Right forelimb (tissue), 1 donor: Measurements from ENCODE around the gene EREG.
"Not testable (repeated sequence)": the region's sequence is repeated elsewhere in the genome, so short reads cannot be mapped to it uniquely, and the experiment has no call there.

Experiments used
- DNase-seq: peaks from one replicate; pipeline ENCODE4 v3.0.0-alpha.2; 2018

Gene EREG

GRCh38 chr4:74364652-74365491 lies at the start of gene EREG:
TSS of gene EREG (plus strand) at chr4:74365145. CDS start at chr4:74365309, 164 bp downstream.
- no peak for DNase-seq

- DNase-seq = no peak
Observed at GRCh38 chr4:74315376-74315775, 49.6 kb upstream of the EREG start.

DNA sequence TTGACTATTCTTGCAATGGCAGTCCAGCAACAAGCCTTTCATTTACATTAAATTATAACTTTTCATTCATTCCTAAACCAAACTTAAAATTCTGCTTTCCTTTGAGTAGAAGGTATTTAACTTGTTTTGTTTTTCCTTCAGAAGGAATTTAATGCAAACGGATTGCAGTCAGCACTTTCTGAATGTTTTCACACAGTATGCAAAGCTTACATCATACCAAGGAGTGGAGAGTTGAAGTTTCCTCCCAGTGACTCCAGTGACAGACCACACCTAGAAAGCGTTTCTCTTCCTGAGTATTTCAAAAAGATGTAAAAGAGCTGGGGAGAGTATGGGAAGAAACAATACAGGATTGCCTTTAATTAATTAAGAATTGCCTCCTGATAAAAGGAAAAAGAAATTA lies 48.5 kb upstream of the EREG start:
- no peak for DNase-seq

DNA sequence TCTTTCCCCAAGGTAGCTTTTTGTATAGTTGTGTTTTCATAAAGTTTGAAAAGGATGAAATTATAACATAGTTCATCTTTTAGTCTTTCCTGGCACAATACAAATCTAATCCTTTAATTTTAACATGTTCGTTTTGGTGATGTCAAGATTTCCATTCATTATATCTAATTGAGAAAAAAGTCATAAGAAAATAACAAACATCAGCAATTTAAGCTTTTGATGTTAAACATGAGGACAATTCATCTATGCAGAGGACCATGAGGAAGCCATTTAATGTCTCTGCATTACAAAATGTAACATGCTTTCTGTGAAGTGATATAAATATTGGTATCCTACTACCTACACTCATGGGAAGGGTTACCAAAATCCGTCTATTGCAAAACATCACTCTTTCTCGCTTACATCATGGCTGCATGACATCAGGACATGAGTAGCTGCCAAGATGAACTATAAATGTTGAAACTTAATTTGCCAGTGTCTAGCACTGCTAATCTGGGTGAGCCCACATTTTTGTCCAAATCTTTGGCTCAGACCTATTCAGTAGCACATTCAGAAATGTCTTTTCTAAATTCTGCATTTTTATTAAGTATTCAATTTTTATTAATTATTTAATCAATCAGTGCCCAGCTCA lies 47.2 kb upstream of the EREG start:
- DNase-seq = no peak

GRCh38 chr4:74318276-74318675 lies 46.7 kb upstream of the EREG start:
- DNase-seq = no peak

DNA sequence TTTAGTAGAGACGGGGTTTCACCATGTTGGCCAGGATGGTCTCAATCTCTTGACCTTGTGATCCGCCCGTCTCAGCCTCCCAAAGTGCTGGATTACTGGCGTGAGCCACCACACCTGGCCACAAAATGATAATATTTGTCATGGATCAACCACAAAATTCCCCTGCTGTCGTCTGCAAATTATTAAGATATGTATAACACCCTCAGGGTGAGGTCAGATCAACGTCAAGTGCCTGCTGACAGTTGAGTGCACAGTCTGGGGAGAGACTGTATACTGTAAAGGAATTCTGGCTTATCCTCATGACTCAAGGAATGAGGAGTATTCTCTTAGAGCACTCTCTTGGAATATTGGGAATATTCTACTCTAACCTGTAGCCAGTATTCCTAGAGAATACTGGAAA lies 45.5 kb upstream of the EREG start:
- DNase-seq = no peak

DNA sequence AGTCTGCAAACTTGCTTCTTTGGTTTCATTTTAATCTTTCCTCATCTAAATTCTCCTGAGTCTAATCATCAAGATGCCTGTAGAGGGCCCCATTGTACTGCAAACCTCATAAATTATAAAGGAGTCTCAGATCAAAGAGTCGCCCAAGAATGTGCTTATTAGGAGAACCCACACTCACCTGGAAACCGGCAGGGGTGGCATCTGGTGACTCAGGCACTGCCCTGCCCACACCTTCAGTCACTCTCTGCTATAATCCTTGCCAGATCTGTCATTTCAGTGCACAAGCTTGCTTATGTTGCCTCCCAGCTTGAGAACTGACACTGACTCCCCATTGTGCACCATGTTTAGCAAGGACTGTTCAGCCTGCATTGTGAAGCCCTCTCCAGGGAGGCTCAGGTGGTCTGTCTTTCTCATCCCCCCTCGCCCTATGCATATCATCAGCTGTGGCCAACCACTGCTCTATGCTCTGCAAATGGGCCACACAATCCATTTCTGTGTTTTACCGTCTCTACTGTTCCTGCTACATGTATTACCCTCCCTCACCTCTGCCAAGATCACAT lies 44.3 kb upstream of the EREG start:
- no peak for DNase-seq

- DNase-seq = no peak
Observed at GRCh38 chr4:74322301-74322700, 42.6 kb upstream of the EREG start.

DNA sequence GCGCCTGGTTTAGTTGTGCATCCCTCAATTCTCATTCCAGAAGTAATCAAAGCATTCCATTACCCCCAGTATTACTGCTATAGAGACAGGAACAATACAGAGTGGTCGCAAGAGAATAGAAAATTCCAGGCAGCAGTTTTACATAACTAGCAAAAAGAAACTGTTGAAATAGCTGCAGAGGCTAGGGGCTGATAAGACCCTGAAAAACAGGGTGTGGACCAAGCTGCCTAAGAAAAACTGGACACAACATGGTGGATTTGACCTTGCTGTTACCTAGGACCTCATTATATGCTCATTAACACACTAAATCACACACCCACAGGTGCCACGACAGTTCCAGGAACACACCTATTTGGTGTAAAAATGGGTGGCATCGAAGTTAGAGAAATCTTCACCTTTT lies 41.3 kb upstream of the EREG start:
- no peak for DNase-seq

GRCh38 chr4:74324262-74324661 lies 40.7 kb upstream of the EREG start:
- DNase-seq = no peak

DNA sequence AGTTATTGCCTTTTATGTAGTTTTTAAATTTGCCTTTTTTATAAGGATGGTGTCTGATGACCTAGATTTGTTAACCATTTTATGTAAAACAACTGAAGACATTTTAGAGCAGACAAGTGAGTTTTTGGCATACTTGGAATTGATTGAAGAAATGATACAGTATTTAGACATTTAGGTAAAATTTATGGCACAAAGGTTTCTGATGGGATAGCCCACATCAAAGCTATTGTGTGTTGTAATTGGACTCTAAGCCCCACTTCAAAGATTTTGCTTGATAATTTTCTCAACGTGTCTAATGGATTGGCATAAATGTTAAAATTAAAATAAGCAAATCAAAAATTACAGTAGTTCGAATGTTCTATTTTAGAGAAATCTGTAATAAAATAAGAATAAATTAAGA lies 39.1 kb upstream of the EREG start:
- DNase-seq = no peak

DNA sequence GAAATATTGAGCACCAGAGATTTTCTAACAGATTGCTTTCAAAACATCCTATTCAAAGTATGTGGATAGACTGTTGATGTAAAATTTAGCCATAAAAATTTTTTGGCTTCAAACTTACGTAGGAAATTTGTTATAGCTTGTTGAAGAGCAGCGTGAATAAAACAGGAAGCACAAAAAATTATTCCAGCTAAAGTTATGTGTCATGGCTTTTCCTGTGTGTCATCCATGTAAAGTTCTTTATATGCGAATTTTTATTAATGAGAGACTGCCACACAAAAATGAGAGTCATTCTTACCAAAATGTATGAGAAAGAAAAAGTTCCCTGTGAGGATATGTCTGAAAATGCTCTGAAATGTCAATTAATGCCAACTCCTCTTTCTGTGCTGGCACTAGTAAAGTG lies 37.2 kb upstream of the EREG start:
- DNase-seq = no peak

DNA sequence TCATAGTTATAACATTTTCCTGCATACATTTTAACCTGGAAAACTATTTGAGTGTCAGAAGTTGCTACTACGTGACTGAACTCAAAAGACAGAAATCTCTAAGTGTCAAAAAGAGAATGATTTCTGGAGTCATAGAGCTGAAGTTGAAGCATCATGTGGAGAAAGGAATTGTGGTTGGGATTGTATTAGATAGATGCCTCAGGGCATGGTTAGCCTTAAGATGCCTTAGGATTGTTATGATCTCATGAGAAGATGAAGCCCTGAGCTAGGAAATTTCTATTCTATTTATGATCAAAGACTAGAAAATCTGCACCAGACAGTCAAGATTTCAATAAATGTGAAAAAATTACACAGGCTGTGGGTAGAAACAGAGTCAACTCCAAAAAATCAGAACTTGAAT lies 36.4 kb upstream of the EREG start:
- DNase-seq = no peak

DNA sequence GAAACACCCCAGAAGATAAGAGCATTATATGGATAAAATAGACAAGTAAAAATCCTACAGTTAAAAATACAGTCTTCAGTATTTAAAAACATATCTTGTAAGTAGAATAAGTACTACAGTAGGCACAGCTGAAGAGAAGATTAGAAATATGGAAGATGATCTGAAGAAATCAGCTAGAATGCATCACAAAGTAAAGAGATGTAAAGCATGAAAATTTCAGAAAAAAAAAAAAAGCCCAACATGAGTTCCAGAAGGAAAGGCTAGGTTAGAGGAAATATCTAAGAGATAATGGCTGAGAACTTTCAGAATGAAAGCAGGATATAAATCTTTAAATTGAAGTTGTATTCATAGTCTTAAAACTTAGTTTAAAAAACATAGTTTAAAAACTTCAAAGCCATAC lies 35.6 kb upstream of the EREG start:
- DNase-seq = no peak

- DNase-seq = no peak
Observed at GRCh38 chr4:74330295-74330750, 34.6 kb upstream of the EREG start.

- no peak for DNase-seq
Observed at GRCh38 chr4:74331252-74331651, 33.7 kb upstream of the EREG start.

- DNase-seq = no peak
Observed at GRCh38 chr4:74331944-74332343, 33.0 kb upstream of the EREG start.

GRCh38 chr4:74334636-74335035 lies 30.3 kb upstream of the EREG start:
- DNase-seq = no peak

- DNase-seq = no peak
Observed at GRCh38 chr4:74335341-74336021, 29.5 kb upstream of the EREG start.

DNA sequence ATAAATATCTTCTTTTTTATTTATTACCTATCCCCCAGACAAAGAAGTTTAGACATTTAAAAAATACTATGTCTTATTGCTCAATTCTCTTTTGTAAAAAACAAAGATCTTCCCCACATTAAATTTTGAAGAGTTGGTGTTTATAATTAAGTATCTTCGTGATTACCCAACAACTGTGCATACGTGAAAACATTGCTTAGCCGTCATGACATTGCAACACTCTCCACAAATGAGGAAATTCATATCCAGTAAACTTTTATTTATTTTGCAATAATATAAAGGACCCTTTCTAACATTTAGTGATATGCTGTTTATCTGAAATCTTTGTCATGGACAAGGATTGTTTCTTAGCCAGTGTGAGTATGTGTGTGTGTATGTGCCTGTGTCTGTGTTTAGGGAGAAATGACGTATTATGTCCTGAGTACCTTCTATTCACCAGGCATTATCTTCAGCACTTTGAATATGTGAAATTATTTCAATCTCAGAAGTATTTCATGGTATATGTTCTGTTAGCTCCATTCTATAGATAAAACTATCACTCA lies 26.1 kb upstream of the EREG start:
- no peak for DNase-seq

DNA sequence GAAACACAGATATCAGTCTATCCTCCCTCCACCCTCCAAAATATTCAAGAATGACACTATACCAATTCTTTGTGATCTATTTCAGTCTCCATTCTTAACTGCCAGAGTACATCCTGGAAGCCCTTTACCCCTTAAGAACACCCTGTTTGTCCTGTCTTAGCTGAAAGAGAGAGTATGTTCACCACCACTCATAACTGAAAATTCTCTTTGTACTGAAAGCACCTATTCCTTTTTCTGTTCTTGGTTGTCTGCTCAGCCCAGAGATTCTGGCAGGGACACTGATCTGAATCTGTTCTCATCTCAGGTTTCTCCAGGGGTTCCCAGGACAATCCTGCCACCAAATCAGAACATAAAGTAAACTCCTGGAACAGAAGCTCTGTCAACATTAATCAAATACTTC lies 25.4 kb upstream of the EREG start:
- no peak for DNase-seq

- not testable (repeated sequence) for DNase-seq
Observed at GRCh38 chr4:74340421-74340820, 24.5 kb upstream of the EREG start.

DNA sequence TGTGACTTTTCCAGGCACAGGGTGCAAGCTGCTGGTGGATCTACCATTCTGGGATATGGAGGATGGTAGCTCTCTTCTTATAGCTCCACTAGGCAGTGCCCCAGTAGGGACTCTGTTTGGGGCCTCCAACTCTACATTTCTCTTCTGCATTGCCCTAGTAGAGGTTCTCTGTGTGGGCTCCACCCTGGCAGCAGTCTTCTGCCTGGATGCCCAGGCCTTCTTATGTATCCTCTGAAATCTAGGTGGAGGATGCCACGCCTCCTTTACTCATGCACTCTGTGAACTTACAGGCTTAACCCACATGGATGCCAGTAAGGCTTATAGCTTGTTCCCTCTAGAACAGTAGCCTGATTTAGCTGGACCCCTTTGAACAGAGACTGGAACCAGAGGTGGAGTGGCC lies 20.9 kb upstream of the EREG start:
- DNase-seq = no peak
